HepG2 (cell line): ENCODE data around the gene FAM83G. TPM values are rescaled to one million over a fixed set of nuclear protein-coding genes. Genes with fewer than 3 reads are reported as not detected.

Experiments used
- DPF2 ChIP-seq: sonication (generic); formaldehyde crosslinking; IDR thresholded peaks from 2 replicates; pipeline ENCODE4 v1.4.0; 2020; ENCODE audit warnings: mild to moderate bottlenecking, low read depth, missing genetic modification reagents, borderline replicate concordance
- ELF1 ChIP-seq: sonication (generic); formaldehyde crosslinking; IDR thresholded peaks from 2 replicates; pipeline ENCODE4 v1.4.0; 2020; ENCODE audit warnings: missing genetic modification reagents
- KLF16 ChIP-seq, 2 experiments: sonication (generic) in 1 of 2; formaldehyde crosslinking in 1 of 2; IDR thresholded peaks; 2 replicates each; pipeline versions ENCODE4 v1.6.1 to v1.8.0; 2016 to 2023; ENCODE audit warnings: missing genetic modification reagents in 2 of 2, missing compliant biosample characterization in 1 of 2
- PAF1 ChIP-seq: IDR thresholded peaks from 2 replicates; pipeline ENCODE4 v1.6.1; 2016; ENCODE audit warnings: missing genetic modification reagents, missing compliant biosample characterization
- POLR2AphosphoS2 ChIP-seq: IDR thresholded peaks from 2 replicates; pipeline ENCODE4 v1.6.1; 2011; ENCODE audit warnings: low read depth, low read length, improper control_type of control experiment
- SMAD3 ChIP-seq: sonication (generic); formaldehyde crosslinking; IDR thresholded peaks from 2 replicates; pipeline ENCODE4 v1.4.0; 2020; ENCODE audit warnings: missing genetic modification reagents
- THRA ChIP-seq: sonication (generic); formaldehyde crosslinking; IDR thresholded peaks from 2 replicates; pipeline ENCODE4 v1.4.0; 2020; ENCODE audit warnings: missing genetic modification reagents, borderline replicate concordance
- ZC3H4 ChIP-seq: sonication (generic); formaldehyde crosslinking; IDR thresholded peaks from 2 replicates; pipeline ENCODE4 v1.4.0; 2020; ENCODE audit warnings: missing genetic modification reagents, borderline replicate concordance
- ZNF318 ChIP-seq: sonication (generic); formaldehyde crosslinking; IDR thresholded peaks from 2 replicates; pipeline ENCODE4 v1.4.0; 2020; ENCODE audit warnings: mild to moderate bottlenecking, missing genetic modification reagents
- ZNF556 ChIP-seq: sonication (generic); formaldehyde crosslinking; IDR thresholded peaks from 2 replicates; pipeline ENCODE4 v1.4.0; 2020; ENCODE audit warnings: mild to moderate bottlenecking, missing genetic modification reagents, borderline replicate concordance
- ZNF597 ChIP-seq: sonication (generic); formaldehyde crosslinking; IDR thresholded peaks from 2 replicates; pipeline ENCODE4 v1.5.0; 2020; ENCODE audit warnings: missing genetic modification reagents
- ZNF629 ChIP-seq: sonication (generic); formaldehyde crosslinking; conservative IDR thresholded peaks from 2 replicates; pipeline ENCODE4 v1.5.0; 2020; ENCODE audit warnings: missing genetic modification reagents
- ZNF644 ChIP-seq: IDR thresholded peaks from 2 replicates; pipeline ENCODE4 v1.6.1; 2016; ENCODE audit warnings: low read depth
- ZNF781 ChIP-seq: sonication (generic); formaldehyde crosslinking; IDR thresholded peaks from 2 replicates; pipeline ENCODE4 v1.5.1; 2020; ENCODE audit warnings: borderline replicate concordance, mild to moderate bottlenecking, missing genetic modification reagents; ENCODE audit errors: not compliant biosample characterization
- polyA plus RNA-seq, 8 experiments: library from polyadenylated mRNA; depleted of rRNA in 3 of 8; stranded (reverse) in 7 of 8; unstranded in 1 of 8; fragments of >200 nt; fragmentation: Illumina TruSeq in 4 of 8; extraction: Trizol in 4 of 8; gene quantifications; 2 replicates each; pipeline versions ENCODE4 v1.2.1 to v1.2.3, GENCODE V29; 2011 to 2016; ENCODE audit warnings: low read depth in 4 of 8, missing spikeins in 1 of 8, mixed read lengths in 1 of 8; ENCODE audit not compliant: insufficient read depth in 1 of 8
- total RNA-seq, 5 experiments: library from RNA; depleted of rRNA; stranded (reverse); fragments of >200 nt; fragmentation: Illumina TruSeq; extraction: Trizol; gene quantifications; 2 replicates each; pipeline ENCODE4 v1.2.3, GENCODE V29; 2016; ENCODE audit warnings: low read depth in 1 of 5

The FAM83G gene
- total and polyA plus RNA-seq, 2 of the 13 experiments (the other 11 are each of a cell fraction or from before 2014, with no cell fraction given) = 13.7 to 18.6 TPM

DNA sequence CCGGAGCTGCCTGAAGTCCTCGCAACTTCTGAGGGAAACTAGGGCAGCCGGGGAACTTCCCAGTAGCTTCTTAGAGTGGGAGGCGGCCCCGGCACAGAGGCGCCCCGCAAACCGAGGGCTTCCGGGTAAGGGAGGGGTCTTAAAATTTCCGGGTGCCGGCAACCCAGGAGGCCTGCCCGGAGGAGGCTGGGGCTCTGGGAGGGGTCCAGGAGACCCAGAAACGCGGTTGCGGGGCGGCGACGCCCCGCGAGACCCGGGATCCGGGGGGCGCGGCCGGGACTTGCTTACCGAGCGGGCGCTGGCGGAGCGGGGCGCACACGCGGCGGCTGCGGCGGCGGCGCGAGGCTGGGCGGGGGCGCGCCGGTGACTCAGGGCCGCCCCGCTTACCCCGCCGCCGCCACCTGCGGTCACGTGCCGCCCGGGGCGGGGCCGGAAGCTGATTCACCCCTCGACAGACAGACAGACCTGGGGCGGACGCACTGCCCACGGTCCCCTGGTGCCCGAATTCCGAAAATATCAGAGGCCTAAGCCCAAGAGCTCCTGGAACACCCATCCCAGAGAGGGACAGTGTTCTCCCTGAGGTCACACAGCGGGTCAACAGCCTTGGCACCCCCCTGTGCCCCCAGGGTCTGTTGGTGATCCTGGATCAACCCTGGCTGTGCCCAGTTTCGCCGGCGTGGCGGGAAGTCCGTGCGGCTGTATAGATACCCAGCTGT, at the start of gene FAM83G (continued):
- TF ChIP-seq KLF16 (CRISPR knock-in tag; IDR thresholded peaks at IDR 0.05) (0 out of 4 replicates have a peak, but pooled peaks of 1 of the 2 experiments have one; percentile 28), ZNF629 (CRISPR knock-in tag) (no peak), ZNF556 (CRISPR knock-in tag) (peak; percentile 62; the same call in 1 of the 2 replicates), THRA (peak; percentile 51; the same call in 1 of the 2 replicates), POLR2AphosphoS2 (no peak), SMAD3 (CRISPR knock-in tag) (no peak), ELF1 (CRISPR knock-in tag) (peak; percentile 18; the same call in 1 of the 2 replicates), ZNF781 (CRISPR knock-in tag) (no peak), ZNF597 (no peak), ZNF318 (CRISPR knock-in tag) (no peak), ZNF644 (CRISPR knock-in tag) (no peak), PAF1 (CRISPR knock-in tag) (0 out of 2 replicates have a peak, but pooled peaks have one; percentile 29), DPF2 (0 out of 2 replicates have a peak, but pooled peaks have one; percentile 19), ZC3H4 (no peak)
